HCT116 (cell line): ENCODE measurements around the gene PTN.

Experiments used
- POLR2A ChIP-seq: IDR thresholded peaks from 2 replicates; pipeline ENCODE4 v1.7.0; 2011; ENCODE audit warnings: borderline replicate concordance; ENCODE audit not compliant: insufficient read depth, insufficient read length; ENCODE audit errors: extremely low read depth
- SP1 ChIP-seq: IDR thresholded peaks from 2 replicates; pipeline ENCODE4 v1.6.1; 2012; ENCODE audit warnings: low read depth
- TF ChIP-seq, protein P1 (sequence below), 3 experiments: fragments of 200-600 bp in 1 of 3; sonication (generic) in 1 of 3; IDR thresholded peaks in 2 of 3; conservative IDR thresholded peaks in 1 of 3; 2 replicates each; pipeline ENCODE4 v1.5.1; 2012 to 2017; ENCODE audit warnings: low read depth in 2 of 3, low read length in 2 of 3, antibody characterized with exemption in 1 of 3, borderline replicate concordance in 1 of 3, control low read depth in 1 of 3, mild to moderate bottlenecking in 1 of 3, mixed read lengths in 1 of 3, mixed run types in 1 of 3, moderate library complexity in 1 of 3; ENCODE audit not compliant: insufficient read depth in 1 of 3

DNA sequence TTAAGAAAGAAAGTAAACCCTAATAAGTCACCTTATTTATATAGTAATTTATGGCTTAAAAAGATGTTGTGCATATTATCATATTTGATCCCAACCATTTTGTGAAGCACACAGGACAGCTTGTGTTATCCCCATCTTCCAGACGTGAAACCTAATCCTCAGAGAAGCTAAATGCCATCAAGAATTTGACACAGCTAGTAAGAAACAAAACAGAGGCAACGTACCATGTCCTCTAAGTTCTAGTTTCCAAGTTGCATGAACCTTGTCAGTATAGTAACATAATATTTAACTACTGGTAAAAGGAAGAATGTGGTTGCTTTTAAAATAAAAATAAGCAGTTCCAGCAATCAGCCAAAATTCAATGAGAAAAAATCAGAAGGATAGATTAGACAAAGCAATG lies 41.5 kb downstream of the PTN start:
- TF ChIP-seq SP1 = no peak
- TF ChIP-seq POLR2A = no peak
- TF ChIP-seq, protein P1, sequence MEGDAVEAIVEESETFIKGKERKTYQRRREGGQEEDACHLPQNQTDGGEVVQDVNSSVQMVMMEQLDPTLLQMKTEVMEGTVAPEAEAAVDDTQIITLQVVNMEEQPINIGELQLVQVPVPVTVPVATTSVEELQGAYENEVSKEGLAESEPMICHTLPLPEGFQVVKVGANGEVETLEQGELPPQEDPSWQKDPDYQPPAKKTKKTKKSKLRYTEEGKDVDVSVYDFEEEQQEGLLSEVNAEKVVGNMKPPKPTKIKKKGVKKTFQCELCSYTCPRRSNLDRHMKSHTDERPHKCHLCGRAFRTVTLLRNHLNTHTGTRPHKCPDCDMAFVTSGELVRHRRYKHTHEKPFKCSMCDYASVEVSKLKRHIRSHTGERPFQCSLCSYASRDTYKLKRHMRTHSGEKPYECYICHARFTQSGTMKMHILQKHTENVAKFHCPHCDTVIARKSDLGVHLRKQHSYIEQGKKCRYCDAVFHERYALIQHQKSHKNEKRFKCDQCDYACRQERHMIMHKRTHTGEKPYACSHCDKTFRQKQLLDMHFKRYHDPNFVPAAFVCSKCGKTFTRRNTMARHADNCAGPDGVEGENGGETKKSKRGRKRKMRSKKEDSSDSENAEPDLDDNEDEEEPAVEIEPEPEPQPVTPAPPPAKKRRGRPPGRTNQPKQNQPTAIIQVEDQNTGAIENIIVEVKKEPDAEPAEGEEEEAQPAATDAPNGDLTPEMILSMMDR (IDR thresholded peaks at IDR 0.05 in 2 of 3, conservative IDR thresholded peaks at IDR 0.05 in 1 of 3; ENCODE audit: borderline replicate concordance in 1 of 3, insufficient read depth in 1 of 3, low read depth in 2 of 3, low read length in 2 of 3) = no peak
